HTERT RPE-1 (cell line): ENCODE measurements around the gene CHN2.

Experiments used
- in situ Hi-C: fragments of 300-500 bp; cut with MboI; formaldehyde crosslinking; loops from 4 replicates; pipeline ENCODE4 v1.14.3; 2020; ENCODE audit warnings: low sequenced_read_pairs

Gene CHN2

GRCh38 chr7:29194594-29195427 lies at the start of gene CHN2:
CHN2 (plus strand) TSS chr7:29194775.
- in situ Hi-C loops: no loop called here

- in situ Hi-C loops: no loop called here
Measured at GRCh38 chr7:29145553-29146056, 49.0 kb upstream of the CHN2 start.

GRCh38 chr7:29146057-29146706 lies 48.4 kb upstream of the CHN2 start, which contains the start of gene CPVL:
CPVL (minus strand) TSS chr7:29146537; CDS start chr7:29121061, 25,476 bp downstream.
- in situ Hi-C loops: no loop called here

GRCh38 chr7:29146888-29147609 lies 47.5 kb upstream of the CHN2 start:
- in situ Hi-C loops: no loop called here

- in situ Hi-C loops: no loop called here
Measured at GRCh38 chr7:29147821-29148220, 46.8 kb upstream of the CHN2 start.

GRCh38 chr7:29149036-29149435 lies 45.5 kb upstream of the CHN2 start:
- in situ Hi-C loops: no loop called here

GRCh38 chr7:29150856-29151255 lies 43.7 kb upstream of the CHN2 start:
- in situ Hi-C loops: no loop called here

- in situ Hi-C loops: no loop called here
Measured at GRCh38 chr7:29154076-29154475, 40.5 kb upstream of the CHN2 start.

- in situ Hi-C loops: no loop called here
Measured at GRCh38 chr7:29156907-29157452, 37.6 kb upstream of the CHN2 start.

GRCh38 chr7:29158795-29159423 lies 35.7 kb upstream of the CHN2 start:
- in situ Hi-C loops: no loop called here

GRCh38 chr7:29160080-29160479 lies 34.5 kb upstream of the CHN2 start:
- in situ Hi-C loops: no loop called here

GRCh38 chr7:29161231-29161630 lies 33.3 kb upstream of the CHN2 start:
- in situ Hi-C loops: no loop called here

GRCh38 chr7:29162577-29162976 lies 32.0 kb upstream of the CHN2 start:
- in situ Hi-C loops: no loop called here

- in situ Hi-C loops: no loop called here
Measured at GRCh38 chr7:29163854-29164253, 30.7 kb upstream of the CHN2 start.

- in situ Hi-C loops: no loop called here
Measured at GRCh38 chr7:29167721-29168120, 26.9 kb upstream of the CHN2 start.

- in situ Hi-C loops: no loop called here
Measured at GRCh38 chr7:29170781-29171180, 23.8 kb upstream of the CHN2 start.

GRCh38 chr7:29173458-29173857 lies 21.1 kb upstream of the CHN2 start:
- in situ Hi-C loops: no loop called here

- in situ Hi-C loops: no loop called here
Measured at GRCh38 chr7:29177963-29178600, 16.5 kb upstream of the CHN2 start.

- in situ Hi-C loops: no loop called here
Measured at GRCh38 chr7:29179115-29179514, 15.5 kb upstream of the CHN2 start.

- in situ Hi-C loops: no loop called here
Measured at GRCh38 chr7:29184599-29184998, 10.0 kb upstream of the CHN2 start.
